A172 (cell line): ENCODE data around the gene C2orf68. TPM values are rescaled to one million over a fixed set of nuclear protein-coding genes. Genes with fewer than 3 reads are reported as not detected.
"Not testable (repeated sequence)": the region's sequence is repeated elsewhere in the genome, so short reads cannot be mapped to it uniquely, and the experiment has no call there.

Experiments
- DNase-seq: peaks from one replicate; pipeline ENCODE4 v3.0.0-alpha.2; 2015; ENCODE audit warnings: low spot score
- total RNA-seq: library from RNA; depleted of rRNA; stranded (reverse); fragments of >200 nt; shearing (Covaris generic); gene quantifications from 2 replicates; pipeline ENCODE4 v1.2.3, GENCODE V29; 2014

The C2orf68 gene
- total RNA-seq, 1 experiment from 2014 or later = 27.2 TPM

DNA sequence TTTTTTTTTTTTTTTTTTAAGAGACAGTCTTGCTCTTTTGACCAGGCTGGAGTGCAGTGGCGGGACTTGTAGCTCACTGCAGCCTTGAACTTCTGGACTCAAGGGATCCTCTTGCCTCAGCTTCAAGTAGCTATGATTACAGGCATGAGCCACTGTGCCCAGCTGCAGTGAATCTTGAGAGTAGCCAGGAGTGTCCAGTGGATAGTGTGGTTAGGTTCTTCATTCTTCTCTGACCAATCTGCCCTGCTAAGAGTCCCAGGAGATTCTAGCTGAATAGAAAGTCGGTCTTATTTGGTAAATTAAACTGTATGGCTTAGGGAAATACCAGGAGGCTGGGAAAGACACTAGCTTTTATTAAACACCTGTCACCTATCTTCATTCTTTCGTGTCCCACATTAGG is 19.4 kb upstream of the C2orf68 start:
- DNase-seq = no peak

DNA sequence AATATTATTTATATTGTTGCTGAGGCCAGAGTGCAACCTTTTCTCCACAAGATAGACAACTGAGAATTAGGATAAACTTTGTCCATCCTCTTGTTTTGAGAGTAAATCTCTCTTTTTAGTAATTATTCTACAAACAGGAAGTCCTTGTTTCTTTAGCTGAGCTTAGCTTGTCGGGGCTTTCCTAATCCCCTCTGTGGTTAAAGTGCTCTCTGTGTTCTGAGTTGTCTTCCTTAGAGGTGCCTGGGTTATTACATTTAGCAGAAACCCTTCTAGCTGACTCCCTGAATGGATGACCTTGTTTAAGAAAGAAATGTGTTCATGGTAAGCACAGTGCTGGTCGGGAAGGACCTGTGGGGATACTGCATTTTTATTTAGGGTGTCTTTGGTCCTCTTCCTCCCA is 16.8 kb upstream of the C2orf68 start:
- no peak for DNase-seq

DNA sequence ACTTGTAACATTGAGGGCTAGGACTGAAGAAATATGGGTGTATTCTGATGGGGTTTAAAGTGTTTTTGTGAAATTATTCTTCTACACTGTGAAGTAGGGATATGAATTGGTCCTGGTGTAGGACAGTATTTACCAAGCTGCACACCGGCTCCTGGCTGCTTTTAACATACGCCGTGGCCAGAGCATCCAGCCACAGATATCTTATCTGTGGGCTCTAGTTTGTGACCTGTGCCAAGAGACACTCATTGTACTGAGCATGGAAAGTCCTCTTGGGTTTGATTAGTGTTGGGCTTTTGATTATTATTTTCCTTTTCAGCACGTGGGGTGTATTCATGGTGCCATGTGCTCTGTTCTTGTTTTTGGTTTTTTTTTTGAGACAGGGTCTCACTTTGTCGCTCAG is 12.1 kb upstream of the C2orf68 start:
- no peak for DNase-seq

DNA sequence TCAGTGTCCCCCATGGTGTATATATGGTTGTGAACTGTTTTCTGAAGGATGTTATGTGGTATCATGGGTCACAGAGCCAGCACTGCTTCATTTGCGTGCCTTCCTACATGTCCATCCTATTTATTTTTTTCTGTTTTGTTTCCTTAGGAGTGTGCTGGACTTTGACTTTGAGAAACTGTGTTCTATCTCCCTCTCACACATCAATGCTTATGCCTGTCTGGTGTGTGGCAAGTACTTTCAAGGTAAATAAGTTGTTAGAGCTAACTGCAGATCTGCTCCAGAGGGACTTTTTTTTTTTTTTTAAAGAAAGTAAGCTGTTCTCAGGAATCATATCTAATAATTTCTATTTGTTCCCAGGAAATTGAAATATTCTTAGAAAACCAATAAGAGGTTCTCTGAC is 9.5 kb upstream of the C2orf68 start:
- no peak for DNase-seq

DNA sequence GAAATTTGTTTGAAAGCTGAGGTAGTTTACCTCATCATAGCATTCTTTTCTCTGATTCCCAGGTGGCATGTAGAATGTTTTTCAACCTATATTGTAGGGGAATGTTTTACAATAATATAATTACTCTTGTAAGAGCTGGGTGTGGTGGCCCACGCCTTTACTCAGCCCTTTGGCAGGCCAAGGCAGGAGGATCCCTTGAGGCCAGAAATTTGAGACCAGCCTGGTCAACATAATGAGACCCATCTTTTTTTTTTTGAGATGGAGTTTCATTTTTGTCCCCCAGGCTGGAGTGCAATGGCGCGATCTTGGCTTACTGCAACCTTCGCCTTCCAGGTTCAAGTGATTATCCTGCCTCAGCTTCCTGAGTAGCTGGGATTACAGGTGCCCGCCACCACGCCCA is 7.8 kb upstream of the C2orf68 start:
- no peak for DNase-seq

DNA sequence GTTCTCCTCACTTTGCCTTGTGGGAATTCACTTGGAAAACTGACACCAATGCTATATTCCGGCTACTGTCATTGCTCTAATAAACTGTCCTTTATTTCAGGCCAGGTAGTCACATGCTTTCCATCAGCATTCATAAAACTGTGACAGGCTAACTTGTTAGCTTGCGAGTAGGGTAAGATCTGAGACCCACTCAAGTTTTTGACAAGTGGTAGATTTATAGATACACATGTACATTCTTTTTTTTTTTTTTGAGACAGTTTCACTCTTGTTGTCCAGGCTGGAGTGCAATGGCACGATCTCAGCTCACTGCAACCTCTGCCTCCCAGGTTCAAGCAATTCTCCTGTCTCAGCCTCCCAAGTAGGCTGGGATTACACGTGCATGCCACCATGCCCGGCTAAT is 5.9 kb upstream of the C2orf68 start:
- DNase-seq = not testable (repeated sequence)

DNA sequence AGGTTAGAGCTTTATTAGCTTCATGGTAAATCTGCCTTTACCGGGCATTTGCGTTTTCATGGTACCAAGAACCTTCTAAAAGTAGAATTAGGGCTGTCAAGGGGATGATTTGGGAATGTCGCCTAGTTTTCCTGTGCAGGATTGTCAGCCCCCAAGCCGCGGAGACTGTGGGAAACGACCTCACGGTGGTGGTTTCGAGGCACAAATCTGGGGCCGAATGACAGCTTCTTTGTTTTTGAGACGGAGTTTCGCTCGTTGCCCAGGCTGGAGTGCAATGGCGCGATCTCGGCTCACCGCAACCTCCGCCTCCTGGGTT is 3.5 kb upstream of the C2orf68 start:
- no peak for DNase-seq

DNA sequence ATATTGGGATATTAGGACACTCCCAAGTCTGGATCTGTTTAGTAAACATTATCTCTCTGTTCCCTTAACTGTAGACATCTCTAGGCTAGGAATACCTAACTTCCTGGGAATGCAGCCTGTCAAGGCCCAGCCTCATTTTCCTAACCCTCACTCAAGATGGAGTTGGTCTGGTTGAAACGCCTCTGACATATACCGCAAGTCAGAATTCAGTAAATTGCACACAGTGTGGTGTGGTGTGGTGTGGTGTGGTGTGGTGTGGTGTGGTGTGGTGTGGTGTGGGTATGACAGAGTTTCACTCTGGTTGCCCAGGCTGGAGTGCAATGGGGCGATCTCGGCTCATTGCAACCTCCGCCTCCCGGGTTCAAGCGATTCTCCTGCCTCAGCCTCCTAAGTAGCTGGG is 2.9 kb upstream of the C2orf68 start:
- DNase-seq = not testable (repeated sequence)

DNA sequence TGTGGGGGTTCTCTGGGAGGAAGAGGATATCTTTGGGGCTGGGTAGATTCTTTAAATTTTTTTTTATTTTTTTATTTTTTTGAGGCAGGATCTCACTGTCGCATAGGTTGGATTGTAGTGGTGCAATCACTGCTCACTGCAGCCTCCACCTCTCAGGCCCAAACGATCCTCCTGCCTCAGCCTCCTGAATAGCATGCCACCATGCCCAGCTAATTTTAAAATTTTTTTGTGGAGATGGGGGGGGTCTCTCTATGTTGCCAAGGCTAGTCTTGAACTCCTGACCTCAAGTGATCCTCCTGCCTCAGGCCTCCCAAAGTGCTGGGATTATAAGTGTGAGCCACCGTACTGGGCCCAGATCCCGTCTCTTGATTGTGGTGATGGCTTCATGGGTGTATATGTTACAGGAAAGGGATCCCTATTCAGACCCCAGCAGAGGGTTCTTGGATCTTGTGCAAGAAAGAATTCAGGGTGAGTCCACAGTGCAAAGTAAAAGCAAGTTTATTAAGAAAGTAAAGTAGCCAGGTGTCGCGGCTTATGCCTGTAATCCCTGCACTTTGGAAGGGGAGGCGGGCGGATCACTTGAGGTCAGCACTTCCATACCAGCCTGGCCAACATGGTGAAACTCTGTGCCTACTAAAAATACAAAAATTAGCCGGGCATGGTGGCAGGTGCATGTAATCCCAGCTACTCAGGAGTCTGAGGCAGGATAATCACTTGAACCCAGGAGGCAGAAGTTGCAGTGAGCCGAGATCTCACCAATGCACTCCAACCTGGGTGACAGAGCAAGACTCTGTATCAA is 2.0 kb upstream of the C2orf68 start:
- no peak for DNase-seq

DNA sequence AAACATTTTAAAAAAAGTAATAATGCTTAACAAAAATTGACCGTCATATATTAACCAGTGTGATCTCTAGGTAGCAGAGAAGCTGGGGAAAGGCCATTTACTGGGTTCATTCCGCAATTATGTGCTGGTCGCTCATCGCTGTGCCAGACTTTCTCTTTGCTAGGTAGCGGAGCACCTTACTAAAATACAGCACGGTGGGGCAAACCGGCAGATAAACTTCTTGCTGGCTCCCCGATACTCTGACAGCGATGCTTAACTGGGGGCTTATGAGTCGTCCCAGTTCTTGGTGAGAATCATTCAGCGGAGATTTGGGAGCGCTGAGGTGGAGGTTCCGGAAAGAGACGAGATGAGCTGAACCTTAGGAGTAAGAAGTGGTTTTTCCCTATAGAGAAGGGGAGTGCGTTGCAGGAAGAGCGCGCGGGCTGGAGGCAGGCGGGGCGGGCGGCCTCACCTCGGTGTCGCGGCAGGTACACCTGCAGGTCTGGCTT is 605 bp downstream of the C2orf68 start:
- peak; percentile 16 for DNase-seq

DNA sequence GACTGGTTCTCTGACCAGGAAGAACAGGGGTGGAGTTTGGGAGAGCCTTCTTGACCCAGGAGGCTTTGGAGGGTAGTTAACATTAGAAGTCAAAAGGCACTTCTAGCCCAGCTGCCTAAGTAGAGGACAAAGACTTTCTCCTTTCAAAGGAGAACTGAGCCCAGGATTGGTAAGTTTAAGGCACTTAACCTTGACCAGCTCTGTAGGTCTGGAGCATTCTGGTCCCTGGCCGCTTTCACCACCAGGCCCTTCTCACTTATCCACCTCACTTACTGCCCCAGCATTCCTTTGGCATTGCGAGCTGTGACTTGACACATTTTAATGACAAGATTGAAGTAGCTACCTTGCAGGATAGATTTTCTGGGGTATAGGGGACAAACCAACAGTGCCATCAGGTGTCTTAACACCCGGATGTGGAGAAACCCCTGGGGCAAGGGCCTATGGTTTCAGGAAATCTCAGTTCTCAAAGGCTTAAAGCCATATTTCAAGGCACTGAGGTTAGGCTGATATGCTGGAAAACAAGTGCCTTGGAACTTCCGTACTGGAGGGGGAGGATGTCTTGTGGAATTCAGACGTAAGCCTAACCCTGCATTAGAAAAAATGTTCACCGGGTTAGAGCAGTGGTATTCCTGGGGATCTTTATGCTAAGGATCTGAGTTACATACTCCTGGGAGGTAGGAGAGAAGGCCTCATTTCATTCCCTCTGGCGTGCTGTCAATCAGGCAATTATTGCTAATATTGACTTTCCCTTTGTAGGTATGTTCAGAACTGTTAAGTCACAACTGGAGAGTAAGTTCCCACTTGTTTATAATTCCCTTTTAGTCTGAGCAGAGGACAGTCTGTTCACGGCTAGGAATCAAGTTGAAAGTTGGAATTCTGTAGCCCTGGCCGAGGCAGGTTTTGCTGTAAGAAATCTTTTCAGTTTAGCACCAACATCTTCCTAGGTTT is 4.3 kb downstream of the C2orf68 start:
- DNase-seq = no peak

DNA sequence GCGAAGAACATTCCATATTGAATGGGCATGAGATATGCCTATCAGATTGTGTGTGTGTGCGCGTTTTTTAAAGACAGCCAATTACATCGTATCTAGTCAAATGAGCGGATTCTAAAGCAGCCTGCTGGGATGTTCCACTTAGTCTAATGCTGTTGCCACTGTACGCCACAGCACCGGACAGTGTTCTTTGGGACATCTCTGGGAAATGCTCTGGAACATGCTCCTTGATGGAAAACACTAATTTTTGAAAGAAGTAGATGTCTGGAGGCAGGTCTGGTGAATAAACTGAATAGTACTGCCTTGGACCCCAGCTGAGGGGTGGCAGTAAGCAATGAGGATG is 5.8 kb downstream of the C2orf68 start:
- DNase-seq = no peak

DNA sequence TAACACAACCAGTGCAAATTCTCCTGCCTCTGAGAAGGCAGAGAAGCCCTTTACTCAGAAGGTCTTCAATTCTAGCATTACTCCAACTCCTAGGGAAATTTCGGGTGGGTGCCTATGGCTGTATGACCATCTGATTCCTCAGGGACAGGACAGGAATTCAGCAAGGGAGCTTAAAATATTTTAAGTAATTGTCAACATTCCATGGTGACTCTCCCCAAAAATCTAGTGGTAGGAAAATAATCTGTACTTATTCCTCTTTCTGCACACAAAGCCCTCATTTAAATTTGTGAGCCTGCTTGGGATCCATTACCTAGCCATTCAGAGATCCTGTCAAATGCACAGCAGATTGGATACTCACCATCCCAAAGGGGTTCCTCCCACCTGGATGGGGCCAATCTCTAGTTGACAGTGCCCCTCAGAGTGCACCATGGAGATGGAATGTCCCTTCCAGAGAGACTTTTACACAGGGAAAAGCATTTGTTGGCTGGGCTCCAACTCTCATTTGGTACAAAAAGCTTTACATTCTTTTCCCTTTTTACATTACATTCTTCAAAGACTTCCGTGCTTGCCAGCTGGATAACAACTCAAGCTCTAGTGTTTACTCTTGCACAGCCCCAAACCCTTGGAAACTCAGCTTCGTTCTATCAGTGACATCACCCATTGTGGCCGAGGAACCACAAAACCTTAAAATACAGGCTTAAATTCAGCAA is 6.3 kb downstream of the C2orf68 start:
- peak; percentile 67 for DNase-seq

DNA sequence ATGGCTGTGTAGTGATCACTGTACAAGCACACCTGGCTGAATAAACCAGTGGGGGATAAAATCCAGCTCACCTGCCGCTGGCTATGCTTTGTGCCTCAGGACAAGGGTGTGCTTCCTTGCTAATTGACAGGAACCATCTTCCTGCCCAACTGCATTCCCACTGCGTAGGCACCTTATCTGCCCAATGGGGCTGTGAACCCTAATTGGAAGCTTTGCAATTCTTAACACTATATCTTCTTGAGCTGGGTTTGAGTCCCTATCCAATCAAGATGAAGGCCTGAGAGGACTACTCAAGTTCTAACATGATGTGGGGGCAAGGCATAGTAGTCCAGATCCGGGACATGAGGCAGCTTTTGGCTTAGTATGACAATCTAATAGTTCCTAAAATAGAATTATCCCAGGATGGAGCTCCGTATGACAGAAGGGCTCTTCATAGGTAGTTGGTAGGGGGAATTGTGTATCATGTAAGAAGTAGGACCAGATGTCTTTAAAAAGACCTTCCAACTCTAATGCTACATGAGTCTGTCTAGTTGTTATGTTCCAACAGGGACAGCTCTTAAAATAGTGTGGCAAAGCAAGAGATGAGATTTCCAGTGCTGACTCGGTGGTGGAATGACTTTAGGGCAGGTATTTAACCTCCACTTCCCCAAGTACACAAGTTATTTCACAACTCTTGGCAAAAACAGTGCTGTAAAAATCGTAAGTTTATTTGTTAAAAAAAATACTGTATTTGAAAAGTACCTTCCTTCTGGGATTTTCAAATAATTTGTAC is 7.1 kb downstream of the C2orf68 start:
- DNase-seq = no peak

DNA sequence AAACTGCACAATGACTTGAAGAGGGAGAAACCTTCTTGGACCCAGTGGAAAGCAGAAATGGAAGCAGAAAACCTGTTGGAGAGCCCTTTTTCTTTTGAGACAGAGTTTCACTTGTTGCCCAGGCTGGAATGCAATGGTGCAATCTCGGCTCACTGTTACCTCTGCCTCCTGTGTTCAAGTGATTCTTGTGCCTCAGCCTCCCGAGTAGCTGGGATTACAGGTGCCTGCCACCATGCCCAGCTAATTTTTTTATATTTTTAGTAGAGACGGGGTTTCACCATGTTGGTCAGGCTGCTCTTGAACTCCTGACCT is 7.8 kb downstream of the C2orf68 start:
- DNase-seq = not testable (repeated sequence)

DNA sequence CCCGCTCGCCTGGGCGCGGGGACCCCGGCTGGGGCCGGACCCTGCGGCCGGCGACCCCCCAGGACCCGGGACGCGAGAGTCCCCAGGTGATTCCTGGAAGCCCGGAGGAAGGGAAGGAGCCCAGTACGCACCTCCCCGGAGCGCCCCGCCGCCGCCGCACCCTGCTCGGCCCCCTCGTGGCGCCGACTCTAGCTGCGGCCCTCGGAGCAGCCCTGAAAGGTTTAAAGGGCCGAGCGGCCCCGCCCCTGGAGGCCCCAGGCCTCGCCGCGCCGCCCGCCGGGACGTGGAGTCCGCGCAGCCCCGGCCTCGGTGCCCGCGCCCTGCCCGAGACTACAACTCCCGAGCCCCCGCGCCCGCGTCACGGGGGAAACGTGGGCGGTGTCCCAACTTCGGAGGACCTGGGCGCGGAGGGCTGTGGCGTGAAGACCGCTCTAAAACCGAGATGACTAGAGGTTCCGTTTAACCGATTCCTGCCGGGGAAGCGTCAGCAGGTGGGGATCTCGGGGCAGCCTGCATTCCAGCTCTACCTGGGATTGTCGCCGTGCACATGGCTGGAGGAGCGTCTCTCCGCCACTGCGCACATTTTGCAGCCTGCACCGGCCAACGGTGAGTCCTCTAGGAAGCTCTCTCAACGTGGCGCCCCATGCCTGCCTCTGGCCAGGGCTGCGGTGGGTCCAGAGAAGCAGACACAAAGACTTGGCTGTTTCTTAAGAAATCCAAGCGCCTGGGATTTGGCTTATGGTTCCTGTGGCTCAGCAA is 9.2 kb downstream of the C2orf68 start, which contains the start of gene TMEM150A:
Gene TMEM150A (minus strand): TSS at position 223 of the 759 bp plus-strand sequence. CDS start 750 bp downstream, outside the sequence.
- DNase-seq = peak; percentile 70

DNA sequence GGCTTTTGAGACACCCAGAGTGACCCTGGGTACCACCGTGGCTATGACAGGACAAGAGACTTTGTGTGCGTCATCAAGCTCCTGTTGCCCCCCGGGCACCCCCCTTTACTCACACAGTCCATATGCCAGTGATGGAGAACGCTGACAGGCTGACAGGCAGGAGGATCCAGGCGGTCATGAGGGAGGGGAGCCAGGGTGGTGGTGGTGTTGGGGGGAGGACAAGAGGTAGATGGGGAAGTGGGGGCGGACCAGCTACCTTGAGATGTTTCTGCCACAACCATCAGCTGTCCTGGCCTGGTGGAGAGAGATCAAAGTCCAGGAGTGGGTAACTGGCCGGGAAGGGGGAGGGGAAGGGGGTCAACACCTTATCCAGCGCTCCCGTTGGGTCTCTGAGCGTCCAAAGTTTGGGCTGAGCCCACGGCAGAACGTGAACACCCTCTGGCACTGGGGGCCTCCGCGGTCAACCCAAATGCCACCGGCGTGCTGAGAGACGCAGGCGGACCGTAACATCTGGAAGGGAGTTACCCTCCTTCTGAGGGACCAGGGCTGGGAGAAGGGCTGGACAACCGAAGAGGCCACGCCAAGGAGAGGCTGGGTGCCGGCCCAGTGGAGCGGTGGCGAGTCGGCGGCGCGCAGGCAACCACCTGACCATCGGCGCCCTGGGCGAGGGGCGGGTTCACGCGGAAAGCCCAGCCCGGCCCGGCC is 9.9 kb downstream of the C2orf68 start:
- DNase-seq = no peak

DNA sequence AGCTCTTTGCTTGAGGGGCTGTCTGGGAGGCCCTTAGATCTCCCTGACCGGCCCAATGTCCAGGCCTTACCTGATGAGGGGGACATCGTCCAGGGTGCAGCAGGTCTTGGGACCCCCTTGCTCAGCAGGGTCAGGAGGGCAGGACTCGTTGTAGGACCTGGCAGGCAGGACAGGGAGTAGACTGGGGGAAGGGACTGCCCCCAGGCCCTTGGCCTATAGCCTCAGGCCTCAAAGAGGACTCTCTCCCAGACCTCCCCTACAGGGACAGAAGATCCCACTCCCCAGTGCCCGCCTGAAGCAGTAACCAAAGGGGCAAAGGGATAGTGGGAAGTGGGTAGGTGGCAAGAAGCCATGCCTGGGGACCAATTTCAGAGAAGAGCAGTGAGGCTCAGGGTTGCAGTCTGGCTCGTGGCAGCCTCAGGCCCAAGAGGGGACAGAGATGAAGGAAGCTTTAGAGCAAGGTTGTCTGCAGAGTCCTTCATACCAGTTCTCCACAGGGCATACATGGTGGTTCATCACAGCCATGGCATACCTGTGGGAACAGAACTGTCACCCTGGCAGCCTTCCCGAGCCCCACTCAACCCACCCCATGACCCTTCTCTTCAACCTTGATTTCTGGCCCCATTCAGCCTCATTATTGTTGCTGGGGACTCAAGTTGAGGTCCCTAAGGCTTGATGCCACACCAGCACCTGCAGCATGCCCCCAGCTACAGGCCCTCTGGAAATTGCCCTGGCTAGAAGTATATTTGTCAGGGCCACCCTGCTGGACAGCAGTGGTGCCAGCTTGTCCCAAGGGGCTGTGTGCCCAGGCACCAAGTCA is 10.7 kb downstream of the C2orf68 start:
- no peak for DNase-seq

DNA sequence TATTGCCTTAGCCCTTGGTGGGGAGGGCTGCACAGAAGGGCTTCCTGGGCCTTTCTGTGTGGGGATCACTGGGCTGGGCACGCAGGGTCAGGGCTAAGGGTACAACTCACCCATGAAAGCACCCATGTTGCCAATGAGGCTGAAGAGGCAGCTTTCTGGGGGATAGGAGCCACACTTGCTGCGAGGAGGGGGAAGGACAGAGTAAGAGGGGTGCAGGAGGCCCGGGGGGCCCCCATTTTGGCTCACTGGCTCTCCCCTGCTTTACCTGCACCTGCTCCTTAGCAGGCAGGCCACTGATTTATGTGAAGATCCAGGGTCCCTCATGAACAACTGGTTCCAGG is 11.7 kb downstream of the C2orf68 start:
- DNase-seq = no peak
